ENCODE data around the gene OR56A4.

DNA sequence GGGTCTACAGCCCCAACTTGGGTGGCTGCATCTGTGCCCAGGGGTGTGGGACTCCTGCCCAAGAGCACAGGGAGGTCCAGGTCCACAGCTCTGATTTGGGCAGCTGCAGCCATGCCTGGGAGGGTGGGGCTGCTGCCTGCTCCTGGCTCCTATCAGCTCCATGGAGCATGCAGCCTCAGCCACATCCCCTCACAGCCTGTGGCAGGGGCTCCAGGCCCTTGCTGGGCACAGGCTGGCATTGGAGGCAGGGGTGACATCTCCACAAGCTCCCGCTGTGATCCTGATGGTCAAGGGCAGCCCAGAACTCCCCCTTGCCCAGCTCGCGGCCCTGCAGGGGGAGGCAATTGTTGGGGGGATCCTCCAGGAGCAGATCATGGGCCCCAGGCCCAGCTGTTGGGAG is 6.3 kb upstream of the OR56A4 start:
- TF ChIP-seq, protein P1, sequence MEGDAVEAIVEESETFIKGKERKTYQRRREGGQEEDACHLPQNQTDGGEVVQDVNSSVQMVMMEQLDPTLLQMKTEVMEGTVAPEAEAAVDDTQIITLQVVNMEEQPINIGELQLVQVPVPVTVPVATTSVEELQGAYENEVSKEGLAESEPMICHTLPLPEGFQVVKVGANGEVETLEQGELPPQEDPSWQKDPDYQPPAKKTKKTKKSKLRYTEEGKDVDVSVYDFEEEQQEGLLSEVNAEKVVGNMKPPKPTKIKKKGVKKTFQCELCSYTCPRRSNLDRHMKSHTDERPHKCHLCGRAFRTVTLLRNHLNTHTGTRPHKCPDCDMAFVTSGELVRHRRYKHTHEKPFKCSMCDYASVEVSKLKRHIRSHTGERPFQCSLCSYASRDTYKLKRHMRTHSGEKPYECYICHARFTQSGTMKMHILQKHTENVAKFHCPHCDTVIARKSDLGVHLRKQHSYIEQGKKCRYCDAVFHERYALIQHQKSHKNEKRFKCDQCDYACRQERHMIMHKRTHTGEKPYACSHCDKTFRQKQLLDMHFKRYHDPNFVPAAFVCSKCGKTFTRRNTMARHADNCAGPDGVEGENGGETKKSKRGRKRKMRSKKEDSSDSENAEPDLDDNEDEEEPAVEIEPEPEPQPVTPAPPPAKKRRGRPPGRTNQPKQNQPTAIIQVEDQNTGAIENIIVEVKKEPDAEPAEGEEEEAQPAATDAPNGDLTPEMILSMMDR (IDR thresholded peaks at IDR 0.05), result no peak
- TF ChIP-seq POLR2AphosphoS5 (IDR thresholded peaks at IDR 0.05; ENCODE audit: low read depth, low read length) (no peak), TCF7L2 (IDR thresholded peaks at IDR 0.05; ENCODE audit: low read depth, low read length) (no peak)

Data from Panc1 (cell line).